HG03565 (cell line): ENCODE data around the gene SUPT6H.
A peak's percentile ranks its signal among the peaks of the same experiment; 100 is the strongest.
"Not testable (repeated sequence)": the region's sequence is repeated elsewhere in the genome, so short reads cannot be mapped to it uniquely, and the experiment has no call there.

Experiments
- ATAC-seq: cut with Tn5 transposase; IDR thresholded peaks from one replicate; pipeline ENCODE4 v1.9.1; 2021; ENCODE audit warnings: mild to moderate bottlenecking, moderate library complexity; ENCODE audit not compliant: unreplicated experiment

Gene SUPT6H

GRCh38 chr17:28734712-28735241, 72.8 kb downstream of the SUPT6H start:
- ATAC-seq = no peak

DNA sequence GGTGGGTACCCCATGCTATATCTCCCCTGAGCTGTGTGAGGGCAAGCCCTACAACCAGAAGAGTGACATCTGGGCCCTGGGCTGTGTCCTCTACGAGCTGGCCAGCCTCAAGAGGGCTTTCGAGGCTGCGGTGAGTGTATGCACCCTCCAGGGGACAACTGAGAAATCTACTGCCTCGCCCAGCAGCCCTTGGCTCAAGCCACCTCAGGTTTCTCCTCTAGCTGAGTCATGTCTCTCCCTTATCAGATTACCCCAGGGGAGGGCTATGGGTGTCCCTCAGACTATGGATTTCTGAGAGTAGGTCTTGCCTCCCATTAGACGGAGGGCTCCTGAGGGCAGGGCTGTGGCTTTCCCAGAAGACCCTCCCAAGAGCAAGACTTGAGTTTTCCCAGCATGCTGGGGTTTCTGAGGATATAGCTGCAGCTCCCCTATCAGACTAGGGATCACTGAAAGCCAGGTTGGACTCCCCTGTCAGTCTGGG, 73.3 kb downstream of the SUPT6H start:
- no peak for ATAC-seq

DNA sequence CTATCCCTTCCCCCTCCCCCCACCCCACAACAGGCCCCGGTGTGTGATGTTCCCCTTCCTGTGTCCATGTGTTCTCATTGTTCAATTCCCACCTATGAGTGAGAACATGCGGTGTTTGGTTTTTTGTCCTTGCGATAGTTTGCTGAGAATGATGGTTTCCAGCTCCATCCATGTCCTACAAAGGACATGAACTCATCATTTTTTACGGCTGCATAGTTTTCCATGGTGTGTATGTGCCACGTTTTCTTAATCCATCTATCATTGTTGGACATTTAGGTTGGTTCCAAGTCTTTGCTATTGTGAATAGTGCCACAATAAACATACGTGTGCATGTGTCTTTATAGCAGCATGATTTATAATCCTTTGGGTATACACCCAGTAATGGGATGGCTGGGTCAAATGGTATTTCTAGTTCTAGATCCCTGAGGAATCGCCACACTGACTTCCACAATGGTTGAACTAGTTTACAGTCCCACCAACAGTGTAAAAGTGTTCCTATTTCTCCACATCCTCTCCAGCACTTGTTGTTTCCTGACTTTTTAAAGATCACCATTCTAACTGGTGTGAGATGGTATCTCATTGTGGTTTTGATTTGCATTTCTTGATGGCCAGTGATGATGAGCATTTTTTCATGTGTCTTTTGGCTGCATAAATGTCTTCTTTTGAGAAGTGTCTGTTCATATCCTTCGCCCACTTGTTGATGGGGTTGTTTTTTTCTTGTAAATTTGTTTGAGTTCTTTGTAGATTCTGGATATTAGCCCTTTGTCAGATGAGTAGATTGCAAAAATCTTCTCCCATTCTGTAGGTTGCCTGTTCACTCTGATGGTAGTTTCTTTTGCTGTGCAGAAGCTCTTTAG, 74.1 kb downstream of the SUPT6H start:
- ATAC-seq = not testable (repeated sequence)

GRCh38 chr17:28737316-28737715, 75.3 kb downstream of the SUPT6H start:
- ATAC-seq = no peak

DNA sequence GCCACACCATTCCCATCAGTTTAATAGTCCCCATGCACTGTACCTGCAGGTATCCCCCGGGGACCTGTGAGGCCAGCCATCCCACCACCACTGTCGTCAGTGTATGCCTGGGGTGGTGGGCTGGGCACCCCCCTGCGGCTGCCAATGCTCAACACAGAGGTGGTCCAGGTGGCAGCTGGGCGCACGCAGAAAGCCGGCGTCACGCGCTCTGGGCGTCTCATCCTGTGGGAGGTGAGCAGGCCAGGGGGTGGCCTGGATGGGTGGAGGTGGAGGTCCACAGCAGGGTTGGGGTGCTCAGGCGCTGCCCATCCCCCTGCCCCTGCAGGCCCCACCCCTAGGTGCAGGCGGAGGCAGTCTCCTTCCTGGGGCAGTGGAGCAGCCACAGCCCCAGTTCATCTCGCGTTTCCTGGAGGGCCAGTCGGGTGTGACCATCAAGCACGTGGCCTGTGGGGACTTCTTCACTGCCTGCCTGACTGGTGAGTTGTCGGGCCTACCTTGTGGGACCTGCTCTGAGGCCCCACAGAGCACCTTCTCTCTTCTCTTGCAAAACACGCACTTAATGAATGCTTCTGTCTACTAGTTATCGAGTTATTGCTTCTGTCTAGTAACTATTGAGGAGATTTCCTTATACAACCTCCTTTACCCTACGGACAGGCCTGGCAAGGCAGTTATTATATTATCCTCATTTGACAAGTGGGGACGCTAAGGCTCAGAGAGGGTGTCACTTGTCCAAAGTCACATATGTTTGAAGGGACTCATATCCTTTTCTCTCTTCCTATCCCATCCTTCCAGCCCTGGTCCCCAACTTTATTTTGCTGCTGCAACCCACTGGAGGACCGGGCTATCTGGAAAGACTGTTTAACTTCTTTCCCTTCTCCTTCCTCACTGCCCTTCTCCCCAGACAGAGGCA, 76.0 kb downstream of the SUPT6H start:
- ATAC-seq = peak; percentile 67

GRCh38 chr17:28738680-28739384, 76.8 kb downstream of the SUPT6H start:
- ATAC-seq = no peak

DNA sequence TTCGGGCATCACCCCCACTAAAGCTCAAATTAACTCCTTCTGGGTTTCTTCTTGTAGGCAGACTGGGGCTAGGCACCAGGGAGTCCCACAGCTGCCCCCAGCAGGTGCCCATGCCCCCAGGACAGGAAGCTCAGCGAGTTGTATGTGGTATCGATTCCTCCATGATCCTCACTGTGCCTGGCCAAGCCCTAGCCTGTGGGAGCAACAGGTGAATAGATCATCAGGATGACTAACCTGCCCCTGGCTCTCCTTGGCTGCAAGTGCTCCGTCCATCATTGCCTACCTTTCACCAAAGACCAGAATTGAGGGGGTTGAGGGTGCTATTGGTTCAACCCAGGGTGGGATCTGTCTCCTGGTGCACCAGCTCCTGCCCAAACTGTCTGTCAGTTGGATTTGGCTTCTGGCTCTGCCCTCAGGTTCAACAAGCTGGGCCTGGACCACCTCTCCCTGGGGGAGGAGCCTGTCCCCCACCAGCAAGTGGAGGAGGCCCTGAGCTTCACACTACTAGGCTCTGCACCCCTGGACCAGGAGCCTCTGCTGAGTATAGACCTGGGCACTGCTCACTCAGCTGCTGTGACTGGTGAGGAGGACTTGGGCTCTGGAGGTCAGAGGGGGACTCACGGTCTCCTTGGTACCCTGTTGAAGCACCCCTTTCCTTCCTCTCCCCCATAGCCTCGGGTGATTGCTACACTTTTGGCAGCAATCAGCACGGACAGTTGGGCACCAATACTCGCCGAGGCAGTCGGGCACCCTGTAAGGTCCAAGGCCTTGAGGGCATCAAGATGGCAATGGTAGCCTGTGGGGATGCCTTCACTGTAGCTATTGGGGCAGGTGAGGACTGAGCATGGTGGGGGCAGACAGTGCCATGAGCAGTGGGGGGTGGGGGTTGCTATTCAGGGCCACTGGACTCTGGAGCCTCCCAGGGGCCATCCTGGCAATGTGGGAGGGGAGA, 78.7 kb downstream of the SUPT6H start:
- no peak for ATAC-seq

DNA sequence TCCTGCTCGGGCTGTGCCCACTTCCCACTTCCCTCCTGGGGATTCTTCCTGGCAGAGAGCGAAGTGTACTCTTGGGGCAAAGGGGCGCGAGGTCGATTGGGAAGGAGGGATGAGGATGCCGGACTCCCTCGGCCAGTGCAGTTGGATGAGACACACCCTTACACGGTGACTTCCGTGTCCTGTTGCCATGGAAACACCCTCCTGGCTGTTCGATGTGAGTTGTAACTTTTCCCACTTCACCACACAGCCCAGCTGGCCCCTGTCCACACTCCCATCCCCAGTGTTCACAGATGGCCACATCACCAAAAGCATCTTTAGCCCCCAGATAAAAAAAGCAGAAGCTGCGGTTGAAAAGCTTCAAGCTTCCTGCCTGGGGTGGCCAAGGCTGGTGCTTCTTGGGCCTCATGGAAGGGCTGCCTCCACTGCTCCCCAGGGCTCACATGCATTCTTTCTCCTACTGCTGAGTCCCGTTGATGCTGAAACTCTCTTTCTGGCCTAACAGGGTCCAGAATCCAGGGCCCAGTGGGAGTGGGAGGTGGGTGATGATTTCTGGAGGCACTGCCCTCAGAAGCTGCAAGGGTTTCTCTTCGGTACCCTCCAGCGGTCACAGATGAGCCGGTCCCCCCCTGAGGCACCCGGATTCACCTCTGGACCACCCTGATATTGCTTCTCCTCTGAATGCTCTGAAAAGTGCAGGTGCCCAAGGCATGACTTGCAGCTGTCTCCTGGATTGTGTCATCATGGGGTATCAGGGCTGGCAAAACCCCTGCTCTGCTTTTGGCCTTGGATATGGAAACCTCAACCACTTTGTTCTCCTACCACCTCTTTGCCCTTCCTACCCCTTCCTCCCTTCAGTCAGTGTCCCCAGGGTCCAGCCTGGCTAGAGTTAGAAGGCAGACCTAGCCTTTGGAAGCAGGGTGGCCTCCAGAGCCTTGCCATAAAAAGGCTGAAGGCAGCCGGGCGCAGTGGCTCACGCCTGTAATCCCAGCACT, 79.6 kb downstream of the SUPT6H start:
- no peak for ATAC-seq

- peak; percentile 34 for ATAC-seq
These were observed 81.5 kb downstream of the SUPT6H start, which contains the start of gene TRAF4 for GRCh38 chr17:28743243-28744103. TRAF4 (plus strand) TSS chr17:28744011; CDS start chr17:28744113, 102 bp downstream.

GRCh38 chr17:28744104-28744971, 82.3 kb downstream of the SUPT6H start:
- peak; percentile 9 for ATAC-seq

DNA sequence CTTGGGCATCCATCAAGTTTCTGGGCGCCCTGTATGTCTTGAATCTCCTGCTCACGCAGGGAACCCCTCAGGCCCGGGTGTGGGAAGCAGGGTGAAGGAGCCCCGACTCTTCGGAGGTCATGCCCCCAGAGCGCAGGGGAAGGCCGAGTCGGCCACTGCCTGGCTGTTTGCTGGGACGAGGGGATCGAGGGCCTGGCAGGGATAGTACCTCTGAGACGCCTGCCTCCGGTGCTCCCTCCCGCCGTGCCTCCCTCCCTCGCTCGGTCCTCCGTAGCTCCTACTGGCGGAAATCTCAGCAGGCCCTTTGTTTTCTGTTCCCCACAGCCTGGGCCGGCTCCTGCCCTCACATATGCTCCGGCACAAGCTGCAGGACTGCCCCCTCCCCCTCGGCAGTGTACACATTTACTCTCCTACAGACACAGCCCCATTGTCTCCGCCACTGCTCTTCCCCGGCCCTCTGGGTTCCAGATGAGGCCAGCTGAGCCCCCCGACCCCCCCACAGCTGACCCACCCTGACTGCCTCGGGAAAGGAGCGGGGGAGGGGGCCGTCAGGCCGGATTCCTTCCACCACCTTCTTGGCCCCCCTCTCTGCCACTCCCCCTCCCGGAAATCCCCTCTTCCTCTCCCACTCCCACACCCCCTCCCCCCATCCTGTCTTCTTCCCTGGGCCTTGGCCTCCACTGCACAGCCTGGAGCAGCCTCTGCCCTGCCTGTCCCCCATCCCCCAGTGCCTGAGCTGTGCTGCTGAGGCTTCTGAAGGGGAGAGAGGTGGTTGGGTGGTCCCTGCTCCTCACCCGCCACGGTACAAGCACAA, 83.2 kb downstream of the SUPT6H start:
- ATAC-seq = no peak

GRCh38 chr17:28745786-28746411, 83.9 kb downstream of the SUPT6H start:
- no peak for ATAC-seq

DNA sequence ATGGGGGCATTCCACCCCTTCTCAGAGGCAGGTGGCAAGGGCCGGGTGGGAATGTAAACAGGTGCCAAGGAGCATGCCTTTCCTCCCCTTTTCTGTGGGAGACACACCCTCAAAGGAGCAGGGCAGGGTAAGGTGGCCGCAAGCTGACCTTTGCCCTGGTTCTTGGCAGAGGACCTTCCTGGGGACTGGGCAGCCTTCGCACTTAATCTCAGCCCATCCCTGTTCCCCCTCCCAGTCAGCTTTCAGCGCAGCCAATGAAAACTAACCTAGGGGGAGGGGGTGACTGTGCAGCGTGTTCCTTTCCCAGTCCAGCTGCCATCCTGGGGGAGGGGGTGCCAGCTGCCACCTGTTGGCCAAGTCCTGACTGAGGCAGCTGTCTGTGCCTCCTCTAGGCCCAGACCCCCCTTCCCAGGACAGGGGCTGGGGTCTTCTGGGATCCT, 84.6 kb downstream of the SUPT6H start:
- ATAC-seq = no peak

GRCh38 chr17:28747051-28747691, 85.2 kb downstream of the SUPT6H start:
- no peak for ATAC-seq
